Measurements from ENCODE around the gene PASD1.
"Not testable (repeated sequence)": the region's sequence is repeated elsewhere in the genome, so short reads cannot be mapped to it uniquely, and the experiment has no call there.

The PASD1 gene

GRCh38 chrX:151563449-151563848 is at the start of gene PASD1:
TSS of gene PASD1 (plus strand) at chrX:151563675. CDS start at chrX:151601554, 37,879 bp downstream.
- DNase-seq = no peak

DNA sequence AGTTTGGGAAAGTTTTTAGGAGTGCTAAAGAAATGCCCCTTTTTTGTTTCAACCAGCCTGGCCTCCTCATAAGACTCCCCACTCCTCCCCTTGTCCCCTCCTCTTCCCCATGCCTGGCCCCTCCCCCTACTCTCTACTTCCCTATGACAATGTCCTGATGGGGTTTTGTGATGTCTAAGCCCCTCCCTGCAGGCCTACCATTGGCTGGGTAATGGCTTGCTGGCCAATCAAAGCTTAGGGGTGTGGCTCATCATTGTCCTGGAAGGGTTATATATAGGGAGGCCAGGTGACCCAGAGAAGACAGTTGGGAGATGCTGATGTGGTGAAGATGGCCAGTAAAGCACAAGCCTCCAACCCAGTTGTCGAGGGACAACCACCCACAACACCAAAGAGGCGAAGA is 48.2 kb upstream of the PASD1 start:
- DNase-seq = no peak

DNA sequence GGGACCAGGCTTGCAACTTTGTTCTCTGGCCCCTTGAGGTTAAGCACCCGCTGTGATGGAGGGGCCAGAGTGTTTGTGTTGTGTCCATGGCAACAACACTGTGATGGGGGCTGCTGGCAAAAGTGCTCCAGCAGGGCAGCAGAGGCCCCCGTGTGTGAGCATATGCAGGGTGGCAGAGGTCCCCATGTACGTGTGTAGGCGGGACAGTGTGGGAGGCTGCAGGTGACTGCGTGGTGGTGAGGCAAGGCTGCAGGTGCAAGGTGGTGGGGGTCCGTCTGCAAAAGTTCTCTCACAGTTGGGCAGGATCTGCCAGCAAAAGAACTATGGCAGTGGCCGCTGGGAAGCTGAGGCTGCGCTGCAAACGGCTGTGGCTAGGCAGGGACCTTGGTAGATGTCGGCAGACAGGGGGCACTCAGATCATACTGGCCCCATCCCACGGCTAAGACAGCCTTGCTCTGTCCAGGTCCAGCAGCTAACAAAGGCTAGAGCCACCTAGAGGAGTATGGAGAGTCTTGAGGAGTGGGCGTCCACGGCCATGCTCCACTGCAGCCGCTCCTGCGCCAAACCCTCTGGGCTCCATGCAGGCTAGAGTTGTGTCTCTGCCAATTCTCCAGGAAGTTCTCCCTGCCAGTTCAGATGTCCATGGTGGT is 46.8 kb upstream of the PASD1 start:
- no peak for DNase-seq

- no peak for DNase-seq
Measured at GRCh38 chrX:151517421-151517820, 46.1 kb upstream of the PASD1 start.

DNA sequence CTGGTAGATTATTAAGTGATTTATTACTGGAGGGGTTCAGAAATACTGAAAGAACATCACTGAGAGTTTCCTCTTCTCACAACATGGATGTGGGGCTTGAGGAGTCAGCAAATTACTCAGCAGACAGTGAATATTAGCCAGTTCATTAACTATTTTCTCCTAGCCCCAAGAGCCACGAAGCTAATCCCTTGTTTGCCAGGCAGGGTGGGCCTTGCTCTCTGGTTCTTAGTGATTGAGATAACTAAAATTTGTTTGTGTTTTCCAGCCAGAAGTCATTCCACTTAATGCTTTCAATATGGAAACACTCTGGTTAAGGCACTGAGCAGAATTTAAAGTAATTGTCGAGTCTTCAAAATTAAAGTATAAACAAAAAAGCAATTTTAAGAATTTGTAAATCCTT is 40.1 kb upstream of the PASD1 start:
- no peak for DNase-seq

GRCh38 chrX:151536571-151536970 is 26.9 kb upstream of the PASD1 start:
- DNase-seq = no peak

- DNase-seq = no peak
Measured at GRCh38 chrX:151537572-151537971, 25.9 kb upstream of the PASD1 start.

DNA sequence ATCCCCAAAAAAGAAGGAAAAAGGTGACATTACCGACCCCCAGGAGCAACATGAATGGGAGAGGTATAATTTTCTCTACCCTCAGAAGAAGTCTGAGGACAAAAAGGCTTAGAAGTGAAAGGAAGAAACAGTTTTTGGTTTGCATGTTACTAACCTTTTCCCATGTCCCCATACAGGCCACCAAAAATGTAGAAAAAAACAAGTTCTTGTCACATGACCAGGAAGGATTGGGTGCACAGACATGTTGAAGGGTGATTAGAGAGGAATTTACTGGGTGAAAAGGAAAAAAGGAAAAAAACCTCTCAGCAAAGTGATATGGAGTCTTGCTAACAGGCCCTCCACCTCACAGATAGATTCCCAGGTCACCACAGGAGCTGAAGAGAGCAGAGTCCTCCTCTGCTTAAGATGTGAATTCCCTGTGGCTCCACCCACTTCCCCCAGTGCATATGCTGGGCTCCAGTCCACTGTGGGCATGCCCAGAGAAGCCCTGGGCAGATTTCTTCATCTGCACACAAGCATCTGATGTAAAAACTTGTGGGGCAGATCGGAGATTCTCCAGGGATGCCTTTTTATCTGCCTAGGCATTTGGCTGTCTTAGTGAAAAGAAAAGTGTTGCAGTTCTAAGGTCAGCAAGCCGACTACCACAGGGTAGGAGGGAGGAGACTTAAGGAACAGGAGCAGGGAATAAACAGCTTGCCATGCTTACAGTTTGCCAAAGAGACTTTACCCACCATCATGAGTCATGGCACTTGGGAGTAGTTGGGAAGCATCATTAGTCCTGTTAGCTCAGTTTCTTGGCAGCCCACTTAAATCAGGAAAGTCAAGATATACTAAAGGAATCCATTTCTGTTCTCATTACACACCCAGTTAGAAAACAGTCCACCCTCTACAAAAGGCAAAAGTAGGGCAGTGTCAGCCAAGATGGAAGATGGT is 25.0 kb upstream of the PASD1 start:
- no peak for DNase-seq

DNA sequence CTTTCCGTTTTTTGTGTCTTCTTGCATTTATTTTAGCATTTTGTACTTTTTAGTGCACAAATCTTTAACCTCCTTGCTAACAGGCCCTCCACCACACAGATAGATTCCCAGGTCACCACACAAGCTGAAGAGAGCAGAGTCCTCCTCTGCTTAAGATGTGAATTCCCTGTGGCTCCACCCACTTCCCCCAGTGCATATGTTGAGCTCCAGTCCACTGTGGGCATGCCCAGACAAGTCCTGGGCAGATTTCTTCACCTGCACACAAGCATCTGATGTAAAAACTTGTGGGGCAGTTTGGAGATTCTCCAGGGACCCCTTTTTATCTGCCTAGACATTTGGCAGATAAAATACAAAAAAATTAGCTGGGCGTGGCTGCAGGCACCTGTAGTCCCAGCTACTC is 19.8 kb upstream of the PASD1 start:
- DNase-seq = peak; percentile 2

DNA sequence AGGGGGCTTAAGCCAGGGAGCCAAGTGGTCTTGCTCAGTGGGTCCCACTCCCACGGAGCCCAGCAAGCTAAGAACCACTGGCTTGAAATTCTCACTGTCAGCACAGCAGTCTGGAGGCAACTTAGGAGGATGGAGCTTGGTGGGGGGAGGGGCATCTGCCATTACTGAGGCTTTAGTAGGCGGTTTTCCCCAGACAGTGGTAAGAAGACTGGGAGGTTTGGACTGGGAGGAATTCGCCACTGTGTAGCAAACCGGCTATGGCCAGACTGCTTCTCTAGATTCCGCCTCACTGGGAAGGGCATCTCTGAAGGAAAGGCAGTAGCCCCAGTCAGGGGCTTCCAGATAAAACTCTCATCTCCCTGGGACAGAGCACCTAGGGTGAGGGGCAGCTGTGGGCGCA is 17.2 kb upstream of the PASD1 start:
- not testable (repeated sequence) for DNase-seq

- not testable (repeated sequence) for DNase-seq
Measured at GRCh38 chrX:151551176-151551575, 12.3 kb upstream of the PASD1 start.

GRCh38 chrX:151552743-151553142 is 10.7 kb upstream of the PASD1 start:
- no peak for DNase-seq

DNA sequence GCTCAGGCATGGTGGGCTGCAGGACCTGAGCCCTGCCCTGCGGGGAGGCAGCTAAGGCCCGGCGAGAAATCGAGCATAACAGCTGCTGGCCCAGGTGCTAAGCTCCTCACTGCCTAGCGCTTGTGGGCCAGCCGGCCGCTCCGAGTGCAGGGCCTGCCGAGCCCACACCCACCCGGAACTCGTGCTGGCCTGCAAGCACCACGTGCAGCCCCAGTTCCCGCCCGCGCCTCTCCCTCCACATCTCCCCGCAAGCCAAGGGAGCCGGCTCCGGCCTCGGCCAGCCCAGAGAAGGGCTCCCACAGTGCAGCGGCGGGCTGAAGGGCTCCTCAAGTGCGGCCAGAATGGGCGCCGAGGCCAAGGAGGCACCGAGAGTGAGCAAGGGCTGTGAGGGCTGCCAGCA is 8.2 kb upstream of the PASD1 start:
- not testable (repeated sequence) for DNase-seq

GRCh38 chrX:151562485-151562884 is 990 bp upstream of the PASD1 start:
- DNase-seq = not testable (repeated sequence)

DNA sequence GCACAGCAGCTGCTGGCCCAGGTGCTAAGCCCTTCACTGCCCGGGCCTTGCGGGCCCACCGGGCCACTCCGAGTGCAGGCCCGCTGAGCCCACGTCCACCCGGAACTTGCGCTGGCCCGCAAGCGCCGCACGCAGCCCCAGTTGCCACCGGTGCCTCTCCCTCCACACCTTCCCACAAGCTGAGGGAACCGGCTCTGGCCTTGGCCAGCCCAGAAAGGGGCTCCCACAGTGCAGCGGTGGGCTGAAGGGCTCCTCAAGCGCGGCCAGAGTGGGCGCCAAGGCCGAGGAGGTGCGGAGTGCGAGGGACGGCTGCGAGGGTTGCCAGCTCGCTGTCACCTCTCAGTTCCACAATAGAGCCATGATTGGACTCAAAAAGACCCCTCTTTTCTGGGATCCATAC is 472 bp upstream of the PASD1 start:
- not testable (repeated sequence) for DNase-seq

DNA sequence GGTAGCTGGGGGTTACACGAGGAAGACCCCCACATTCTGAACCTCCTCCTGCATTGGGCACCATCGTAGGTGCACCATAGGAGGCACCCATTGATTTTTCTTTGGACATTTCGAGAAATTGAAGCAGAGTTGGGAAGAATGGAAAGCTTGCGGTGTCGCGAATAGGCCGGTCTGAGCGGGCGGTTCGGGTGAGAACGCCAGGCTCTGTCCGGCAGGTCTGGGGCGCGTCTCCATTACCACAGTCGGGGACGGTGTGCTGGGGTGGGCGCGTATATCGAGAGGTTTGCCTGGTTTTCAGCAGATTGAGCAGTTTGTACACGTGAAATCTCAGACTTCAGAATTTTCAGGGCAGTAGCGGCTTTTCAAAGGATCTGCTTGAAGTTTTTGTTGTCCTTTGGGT is 560 bp downstream of the PASD1 start:
- DNase-seq = no peak

DNA sequence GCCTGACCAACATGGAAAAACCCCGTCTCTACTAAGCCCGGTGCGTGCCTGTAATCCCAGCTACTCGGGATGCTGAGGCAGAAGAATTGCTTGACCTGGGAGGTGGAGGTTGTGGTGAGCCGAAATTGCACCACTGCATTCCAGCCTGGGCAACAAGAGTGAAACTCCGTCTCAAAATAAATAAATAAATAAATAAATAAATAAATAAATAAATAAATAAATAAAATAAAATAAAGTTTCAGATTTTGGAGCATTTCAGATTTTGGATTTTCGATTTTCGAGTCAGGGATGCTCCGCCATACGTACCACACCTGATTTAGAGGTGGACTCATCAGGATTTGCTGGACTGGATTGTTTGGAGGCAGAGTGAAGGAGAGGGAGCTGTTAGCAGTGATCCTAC is 3.4 kb downstream of the PASD1 start:
- DNase-seq = not testable (repeated sequence)

GRCh38 chrX:151570561-151570960 is 7.1 kb downstream of the PASD1 start:
- no peak for DNase-seq

GRCh38 chrX:151593384-151593783 is 29.9 kb downstream of the PASD1 start:
- DNase-seq = not testable (repeated sequence)

- DNase-seq = no peak
Measured at GRCh38 chrX:151596282-151596681, 32.8 kb downstream of the PASD1 start.

GRCh38 chrX:151604931-151605330 is 41.5 kb downstream of the PASD1 start:
- DNase-seq = no peak

- DNase-seq = no peak
Measured at GRCh38 chrX:151609222-151609621, 45.7 kb downstream of the PASD1 start.

DNA sequence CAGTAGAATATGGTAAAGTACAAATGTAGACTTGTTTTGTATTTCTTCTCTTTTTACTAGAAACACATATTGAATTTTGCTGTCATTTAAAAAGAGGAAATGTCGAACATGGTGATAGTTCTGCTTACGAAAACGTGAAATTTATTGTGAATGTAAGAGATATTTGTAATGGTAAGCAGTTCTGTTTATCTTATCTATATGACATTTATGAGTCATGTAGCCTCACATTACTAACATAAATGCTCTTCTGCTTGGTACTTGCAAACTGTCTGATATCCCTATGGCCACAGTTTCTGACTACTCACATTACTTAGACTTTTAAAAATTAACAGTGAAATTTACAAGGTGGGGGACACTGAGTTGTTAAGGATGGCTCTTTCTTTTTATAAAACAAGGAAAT is 57.9 kb downstream of the PASD1 start:
- no peak for DNase-seq

- DNase-seq = no peak
Measured at GRCh38 chrX:151624677-151625076, 61.2 kb downstream of the PASD1 start.

Measured in RPMI8226 (cell line).